HEK293 (cell line): ENCODE measurements around the gene AKAP8.

ENCODE experiments used
- CTCF ChIA-PET: fragments of 350-600 bp; formaldehyde crosslinking; extraction: SDS; loops from one replicate; lab custom pipeline; 2021; ENCODE audit warnings: antibody characterized with exemption; lab: Yijun Ruan, JAX
- POLR2A ChIA-PET: fragments of 300-600 bp; formaldehyde crosslinking; extraction: SDS; loops from one replicate; lab custom pipeline; 2020; ENCODE audit warnings: antibody characterized with exemption, inconsistent platforms; lab: Yijun Ruan, JAX
- H3K27ac ChIP-seq: fragments of 200-500 bp; sonication (Bioruptor generic); 2 replicates; pipeline ENCODE4 v1.5.1; 2014; ENCODE audit warnings: low read depth, low read length, control low read depth, inconsistent platforms; ENCODE audit errors: extremely low read depth
- H3K36me3 ChIP-seq, 2 experiments: fragments of 200-500 bp in 1 of 2; sonication (Bioruptor generic) in 1 of 2; 1 replicate in 1 of 2; 2 replicates in 1 of 2; pipeline ENCODE4 v1.5.1; 2014 to 2017; ENCODE audit warnings: inconsistent platforms in 2 of 2, low read length in 2 of 2; ENCODE audit not compliant: control insufficient read depth in 2 of 2, insufficient read depth in 1 of 2
- H3K4me1 ChIP-seq: fragments of 200-500 bp; sonication (Bioruptor generic); 2 replicates; pipeline ENCODE4 v1.5.1; 2014; ENCODE audit warnings: mild to moderate bottlenecking, low read length, inconsistent platforms; ENCODE audit not compliant: control insufficient read depth, insufficient read depth
- H3K4me3 ChIP-seq: 2 replicates; pipeline ENCODE4 v1.5.1; 2011; ENCODE audit warnings: low read depth, mild to moderate bottlenecking, control low read depth, low read length, moderate library complexity
- H3K9me3 ChIP-seq: fragments of 200-500 bp; sonication (Bioruptor generic); 2 replicates; pipeline ENCODE4 v1.5.1; 2014; ENCODE audit warnings: low read depth, low read length, inconsistent platforms; ENCODE audit not compliant: control insufficient read depth, insufficient read depth
- HOXC10 ChIP-seq: sonication (generic); formaldehyde crosslinking; IDR thresholded peaks from 2 replicates; pipeline ENCODE4 v1.8.1; 2023; ENCODE audit warnings: mild to moderate bottlenecking, missing genetic modification reagents
- KLF17 ChIP-seq: fragments of 450-650 bp; formaldehyde crosslinking; IDR thresholded peaks from 2 replicates; pipeline ENCODE4 v1.5.1; 2016; ENCODE audit warnings: missing biosample characterization, missing genetic modification characterization
- SCRT1 ChIP-seq: fragments of 450-650 bp; formaldehyde crosslinking; IDR thresholded peaks from 2 replicates; pipeline ENCODE4 v1.5.1; 2016; ENCODE audit warnings: missing biosample characterization, missing genetic modification characterization, borderline replicate concordance
- SP2 ChIP-seq: fragments of 450-650 bp; formaldehyde crosslinking; IDR thresholded peaks from 2 replicates; pipeline ENCODE4 v1.5.1; 2016; ENCODE audit warnings: missing biosample characterization, missing genetic modification characterization
- TCF7L2 ChIP-seq: IDR thresholded peaks from 2 replicates; pipeline ENCODE4 v1.6.1; 2011; ENCODE audit warnings: low read depth, mild to moderate bottlenecking, inconsistent platforms, low read length, moderate library complexity, borderline replicate concordance
- YY2 ChIP-seq: fragments of 450-650 bp; formaldehyde crosslinking; IDR thresholded peaks from 2 replicates; pipeline ENCODE4 v1.5.1; 2016; ENCODE audit warnings: missing biosample characterization, missing genetic modification characterization
- ZNF133 ChIP-seq: fragments of 450-650 bp; formaldehyde crosslinking; IDR thresholded peaks from 2 replicates; pipeline ENCODE4 v1.5.1; 2016; ENCODE audit warnings: missing biosample characterization, missing genetic modification characterization
- ZNF174 ChIP-seq: fragments of 450-650 bp; formaldehyde crosslinking; IDR thresholded peaks from 2 replicates; pipeline ENCODE4 v1.5.0; 2017; ENCODE audit warnings: missing biosample characterization, mild to moderate bottlenecking, missing genetic modification characterization
- ZNF202 ChIP-seq: fragments of 450-650 bp; formaldehyde crosslinking; IDR thresholded peaks from 2 replicates; pipeline ENCODE4 v1.5.1; 2016; ENCODE audit warnings: missing biosample characterization, missing genetic modification characterization, borderline replicate concordance
- ZNF518A ChIP-seq: fragments of 450-650 bp; formaldehyde crosslinking; conservative IDR thresholded peaks from 2 replicates; pipeline ENCODE4 v1.5.1; 2016; ENCODE audit warnings: low read depth, missing biosample characterization, missing genetic modification characterization
- ZNF560 ChIP-seq: fragments of 450-650 bp; formaldehyde crosslinking; IDR thresholded peaks from 2 replicates; pipeline ENCODE4 v1.5.1; 2017; ENCODE audit warnings: missing biosample characterization, missing genetic modification characterization, borderline replicate concordance
- ZNF624 ChIP-seq: fragments of 450-650 bp; formaldehyde crosslinking; IDR thresholded peaks from 2 replicates; pipeline ENCODE4 v1.5.1; 2017; ENCODE audit warnings: missing biosample characterization, missing genetic modification characterization
- ZNF660 ChIP-seq: fragments of 450-650 bp; IDR thresholded peaks from 2 replicates; pipeline ENCODE4 v1.5.1; 2018; ENCODE audit warnings: missing biosample characterization, mild to moderate bottlenecking, missing genetic modification characterization
- ZNF776 ChIP-seq: fragments of 450-650 bp; formaldehyde crosslinking; IDR thresholded peaks from 2 replicates; pipeline ENCODE4 v1.5.0; 2017; ENCODE audit warnings: missing biosample characterization, missing genetic modification characterization, borderline replicate concordance
- ZNF837 ChIP-seq: fragments of 450-650 bp; formaldehyde crosslinking; IDR thresholded peaks from 2 replicates; pipeline ENCODE4 v1.5.1; 2016; ENCODE audit warnings: missing biosample characterization, missing genetic modification characterization
- ZXDB ChIP-seq: fragments of 450-650 bp; formaldehyde crosslinking; IDR thresholded peaks from 2 replicates; pipeline ENCODE4 v1.5.1; 2016; ENCODE audit warnings: missing biosample characterization, missing genetic modification characterization

The AKAP8 gene

GRCh38 chr19:15357906-15358305 lies 21.7 kb downstream of the AKAP8 start:
- H3K9me3 ChIP-seq: no peaks in the 10 kb centered on the region
- H3K4me3 ChIP-seq: no peak overlapping the region
- H3K36me3 ChIP-seq: peaks cover 46 to 74% of the 10 kb centered on the region in 2 experiments
- ChIA-PET POLR2A (interaction anchor here (0.7 kb wide), 1 partner anchor 15 kb away, joined by 3 read pairs; no protein-coding TSS in a partner anchor), CTCF (interaction anchor here (0.6 kb wide), 1 partner anchor 22 kb away, joined by 5 read pairs; no protein-coding TSS in a partner anchor)
- H3K27ac ChIP-seq: no peak overlapping the region
- H3K4me1 ChIP-seq: no peaks in the 10 kb centered on the region
- no peak for TF ChIP-seq ZNF776 (tag by site-specific recombination)
- TF ChIP-seq TCF7L2: no peak
- TF ChIP-seq ZNF202 (tag by site-specific recombination): no peak
- TF ChIP-seq ZNF133 (tag by site-specific recombination): no peak
- no peak for TF ChIP-seq ZXDB (tag by site-specific recombination)
- no peak for TF ChIP-seq ZNF518A
- TF ChIP-seq KLF17 (tag by site-specific recombination): no peak
- TF ChIP-seq YY2 (tag by site-specific recombination): no peak
- no peak for TF ChIP-seq HOXC10 (CRISPR knock-in tag)
- no peak for TF ChIP-seq ZNF560 (tag by site-specific recombination)
- no peak for TF ChIP-seq SP2 (tag by site-specific recombination)
- no peak for TF ChIP-seq SCRT1

GRCh38 chr19:15354566-15355296 lies 24.9 kb downstream of the AKAP8 start:
- Histone ChIP-seq H3K9me3 (no peaks in the 10 kb centered on the region), H3K4me3 (no peak overlapping the region), H3K36me3 (peaks cover 43 to 51% of the 10 kb centered on the region in 2 experiments), H3K4me1 (no peaks in the 10 kb centered on the region), H3K27ac (no peak overlapping the region)
- ChIA-PET POLR2A (interaction anchor here (0.6 to 1.0 kb wide), 4 partner anchors 20 to 242 kb away, joined by 3 to 4 read pairs (median 4); partner anchors contain the start of gene AKAP8), CTCF (interaction anchor here (0.6 to 1.1 kb wide), 3 partner anchors 65 to 187 kb away, joined by 3 to 4 read pairs (median 4); partner anchors contain the start of gene AKAP8L)
- TF ChIP-seq ZNF133 (tag by site-specific recombination) (no peak), ZNF837 (tag by site-specific recombination) (no peak), ZNF660 (no peak), SCRT1 (no peak), ZNF174 (no peak), ZNF624 (tag by site-specific recombination) (no peak)
